Keratinocyte (primary cell): ENCODE results near the gene MAP6D1. TPM values are rescaled to one million over a fixed set of nuclear protein-coding genes. Genes with fewer than 3 reads are reported as not detected.

Experiments used
- DNase-seq: peaks from one replicate; pipeline ENCODE4 v3.0.0-alpha.2; 2011; ENCODE audit warnings: low read depth, missing footprints, low spot score
- FAIRE-seq: peaks from 2 replicates; lab custom pipeline; 2011; peaks lifted over from hg19 to GRCh38; lab: Jason Lieb, UNC
- H2AFZ ChIP-seq: 2 replicates; pipeline ENCODE4 v1.6.0; 2012; ENCODE audit warnings: low read length, control low read depth, inconsistent platforms; ENCODE audit not compliant: control insufficient read depth
- H3K27ac ChIP-seq: 2 replicates; pipeline ENCODE4 v1.5.1; 2011; ENCODE audit warnings: low read length; ENCODE audit not compliant: control insufficient read depth, insufficient read depth
- H3K27me3 ChIP-seq: 3 replicates; pipeline ENCODE4 v1.6.0; 2011; ENCODE audit warnings: low read length; ENCODE audit not compliant: control insufficient read depth, insufficient read depth; ENCODE audit errors: extremely low read depth
- H3K36me3 ChIP-seq, 2 experiments: 2 replicates in 1 of 2; 3 replicates in 1 of 2; pipeline ENCODE4 v1.5.1; 2011; ENCODE audit warnings: low read length in 2 of 2, mild to moderate bottlenecking in 1 of 2; ENCODE audit not compliant: control insufficient read depth in 2 of 2, insufficient read depth in 2 of 2; ENCODE audit errors: extremely low read depth in 1 of 2
- H3K4me1 ChIP-seq: 3 replicates; pipeline ENCODE4 v1.5.1; 2011; ENCODE audit warnings: low read length; ENCODE audit not compliant: control insufficient read depth, insufficient read depth; ENCODE audit errors: extremely low read depth
- H3K4me2 ChIP-seq: 3 replicates; pipeline ENCODE4 v1.6.0; 2011; ENCODE audit warnings: low read depth, low read length; ENCODE audit not compliant: control insufficient read depth, insufficient read depth; ENCODE audit errors: extremely low read depth
- H3K4me3 ChIP-seq, 3 experiments: fragments of 200-600 bp in 1 of 3; sonication (generic) in 1 of 3; 2 replicates in 2 of 3; 3 replicates in 1 of 3; pipeline ENCODE4 v1.5.1; 2011 to 2016; ENCODE audit warnings: low read length in 3 of 3, mild to moderate bottlenecking in 3 of 3, control low read depth in 2 of 3, inconsistent platforms in 1 of 3, low read depth in 1 of 3, mixed read lengths in 1 of 3, mixed run types in 1 of 3, moderate library complexity in 1 of 3; ENCODE audit not compliant: control insufficient read depth in 2 of 3, insufficient read depth in 2 of 3; ENCODE audit errors: extremely low read depth in 1 of 3
- H3K79me2 ChIP-seq: 2 replicates; pipeline ENCODE4 v1.6.0; 2012; ENCODE audit warnings: low read length; ENCODE audit not compliant: control insufficient read depth, insufficient read depth
- H3K9ac ChIP-seq: 3 replicates; pipeline ENCODE4 v1.6.0; 2011; ENCODE audit warnings: low read length; ENCODE audit not compliant: control insufficient read depth, insufficient read depth; ENCODE audit errors: extremely low read depth
- H3K9me1 ChIP-seq: 3 replicates; pipeline ENCODE4 v1.6.0; 2011; ENCODE audit warnings: low read length; ENCODE audit not compliant: control insufficient read depth, insufficient read depth; ENCODE audit errors: extremely low read depth
- H3K9me3 ChIP-seq: 2 replicates; pipeline ENCODE4 v1.5.1; 2012; ENCODE audit warnings: low read depth, low read length; ENCODE audit not compliant: control insufficient read depth
- H4K20me1 ChIP-seq: 3 replicates; pipeline ENCODE4 v1.6.0; 2011; ENCODE audit warnings: low read length; ENCODE audit not compliant: control insufficient read depth, insufficient read depth; ENCODE audit errors: extremely low read depth
- EZH2 ChIP-seq: IDR thresholded peaks from one replicate; pipeline ENCODE4 v1.6.1; 2012; ENCODE audit warnings: inconsistent platforms, mild to moderate bottlenecking, low read length, moderate library complexity
- dilution Hi-C: fragments of 300-500 bp; cut with MboI; formaldehyde crosslinking; loops from one replicate; pipeline ENCODE4 v1.7.0; 2020; ENCODE audit warnings: low sequenced_read_pairs; ENCODE audit not compliant: extremely low pct_ligation_motif_present
- polyA plus RNA-seq, 5 experiments: library from polyadenylated mRNA; depleted of rRNA in 3 of 5; stranded (reverse) in 3 of 5; stranded (forward) in 1 of 5; unstranded in 1 of 5; fragments of >200 nt; gene quantifications; 1 replicate in 1 of 5; 2 replicates in 3 of 5; 3 replicates in 1 of 5; pipeline versions ENCODE4 v1.2.1 to v1.2.3, GENCODE V29; 2011 to 2012; ENCODE audit warnings: missing spikeins in 2 of 5, low read depth in 1 of 5, low replicate concordance in 1 of 5
- TF ChIP-seq, protein P1 (sequence below), 3 experiments: IDR thresholded peaks in 1 of 3; conservative IDR thresholded peaks in 1 of 3; optimal IDR thresholded peaks in 1 of 3; 2 replicates in 2 of 3; 3 replicates in 1 of 3; pipeline versions ENCODE3 to v1.5.1; 2011; ENCODE audit warnings: low read length in 3 of 3, mild to moderate bottlenecking in 3 of 3, moderate library complexity in 2 of 3, control low read depth in 1 of 3, inconsistent platforms in 1 of 3; ENCODE audit not compliant: insufficient read depth in 2 of 3; ENCODE audit errors: extremely low read depth in 1 of 3

Gene MAP6D1
- polyA plus RNA-seq, 1 donor (not counting 4 experiments of a cell fraction or from before 2014, with no cell fraction given), result 1.4 TPM

DNA sequence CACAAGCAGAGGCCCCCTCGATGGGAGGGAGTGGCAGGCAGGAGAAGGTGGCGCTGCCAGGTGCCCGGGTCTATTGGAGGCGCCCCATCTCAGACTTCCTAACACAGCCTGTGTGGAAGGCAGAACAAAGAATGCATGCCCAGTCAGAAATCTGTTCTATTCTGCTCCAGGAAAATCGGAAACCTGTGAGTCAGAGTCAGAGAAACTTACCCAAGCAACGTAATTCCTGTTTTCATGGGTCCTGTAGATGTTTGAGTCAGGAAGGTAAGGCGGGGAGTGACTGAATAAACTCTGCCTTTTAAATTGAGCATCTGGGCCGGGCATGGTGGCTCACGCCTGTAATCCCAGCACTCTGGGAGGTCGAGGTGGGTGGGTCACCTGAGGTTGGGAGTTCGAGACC lies 13.7 kb downstream of the MAP6D1 start:
- H3K9me1 ChIP-seq, result no peaks in the 10 kb centered on the region
- no peaks in the 10 kb centered on the region for H4K20me1 ChIP-seq
- FAIRE-seq, result no peak
- H3K9me3 ChIP-seq, result no peaks in the 10 kb centered on the region
- H3K27me3 ChIP-seq, result no peaks in the 10 kb centered on the region
- no peaks in the 10 kb centered on the region for H3K79me2 ChIP-seq
- no peak overlapping the region for H3K4me3 ChIP-seq
- no peak overlapping the region for H3K9ac ChIP-seq
- no peak overlapping the region for H3K4me2 ChIP-seq
- H3K27ac ChIP-seq, result no peak overlapping the region
- DNase-seq, result no peak
- H2AFZ ChIP-seq, result no peak overlapping the region
- peaks cover 16% of the 10 kb centered on the region for H3K4me1 ChIP-seq
- no peak for TF ChIP-seq EZH2
- TF ChIP-seq, protein P1, sequence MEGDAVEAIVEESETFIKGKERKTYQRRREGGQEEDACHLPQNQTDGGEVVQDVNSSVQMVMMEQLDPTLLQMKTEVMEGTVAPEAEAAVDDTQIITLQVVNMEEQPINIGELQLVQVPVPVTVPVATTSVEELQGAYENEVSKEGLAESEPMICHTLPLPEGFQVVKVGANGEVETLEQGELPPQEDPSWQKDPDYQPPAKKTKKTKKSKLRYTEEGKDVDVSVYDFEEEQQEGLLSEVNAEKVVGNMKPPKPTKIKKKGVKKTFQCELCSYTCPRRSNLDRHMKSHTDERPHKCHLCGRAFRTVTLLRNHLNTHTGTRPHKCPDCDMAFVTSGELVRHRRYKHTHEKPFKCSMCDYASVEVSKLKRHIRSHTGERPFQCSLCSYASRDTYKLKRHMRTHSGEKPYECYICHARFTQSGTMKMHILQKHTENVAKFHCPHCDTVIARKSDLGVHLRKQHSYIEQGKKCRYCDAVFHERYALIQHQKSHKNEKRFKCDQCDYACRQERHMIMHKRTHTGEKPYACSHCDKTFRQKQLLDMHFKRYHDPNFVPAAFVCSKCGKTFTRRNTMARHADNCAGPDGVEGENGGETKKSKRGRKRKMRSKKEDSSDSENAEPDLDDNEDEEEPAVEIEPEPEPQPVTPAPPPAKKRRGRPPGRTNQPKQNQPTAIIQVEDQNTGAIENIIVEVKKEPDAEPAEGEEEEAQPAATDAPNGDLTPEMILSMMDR (optimal IDR thresholded peaks at IDR 0.05 in 1 of 3, IDR thresholded peaks at IDR 0.05 in 1 of 3, conservative IDR thresholded peaks at IDR 0.05 in 1 of 3; ENCODE audit: extremely low read depth in 1 of 3, insufficient read depth in 2 of 3, low read length in 3 of 3), result no peak
- H3K36me3 ChIP-seq, result peaks cover 36 to 38% of the 10 kb centered on the region in 2 experiments
- dilution Hi-C loops, result no loop called here

DNA sequence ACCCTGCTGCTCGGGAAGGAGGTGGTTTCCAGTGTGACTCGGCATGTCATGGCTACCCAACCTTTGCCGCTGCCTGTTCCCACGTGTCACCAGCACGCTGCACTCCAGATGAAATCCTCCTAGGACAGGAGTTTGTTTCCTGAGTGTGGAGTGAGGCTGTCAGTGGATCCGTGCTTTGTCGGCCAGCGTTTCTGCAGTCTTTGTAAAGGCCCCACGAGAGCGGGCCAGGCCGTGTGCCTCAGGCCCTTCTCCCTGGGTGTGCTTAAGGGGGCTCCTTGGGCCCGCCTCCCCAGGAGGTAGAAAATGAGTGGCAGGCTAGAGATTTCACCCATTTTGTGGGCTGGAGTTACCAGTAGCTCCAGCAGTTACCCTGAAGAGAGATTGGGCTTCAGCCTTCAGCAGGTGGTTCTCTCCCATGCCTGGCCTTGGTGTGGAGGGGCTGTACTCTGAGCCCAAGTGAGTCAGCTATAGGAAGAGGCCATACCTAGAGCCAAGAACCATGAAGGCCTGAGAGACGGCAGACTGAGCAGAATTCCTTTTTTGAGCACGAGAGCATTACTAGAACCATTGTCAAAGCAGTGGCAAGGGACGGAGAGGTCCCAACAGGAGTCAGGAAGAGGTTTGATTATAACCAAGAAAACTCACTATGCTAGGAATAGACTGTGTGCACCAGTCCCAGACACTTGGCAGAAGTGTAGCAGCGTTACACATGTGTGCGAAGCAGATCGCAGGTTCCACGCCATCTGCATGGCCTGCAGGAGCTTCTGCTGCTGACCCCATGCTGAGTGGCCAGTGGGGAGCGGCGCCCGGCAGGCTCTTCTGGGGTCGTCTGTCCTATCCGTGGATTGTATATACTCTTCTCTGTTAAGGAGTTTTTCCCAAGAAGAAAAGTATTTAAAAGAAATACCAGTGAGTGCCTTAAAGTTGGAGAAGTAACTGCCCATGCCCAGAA lies 14.5 kb downstream of the MAP6D1 start:
- H2AFZ ChIP-seq, result no peak overlapping the region
- no peak for TF ChIP-seq EZH2
- TF ChIP-seq, protein P1 (optimal IDR thresholded peaks at IDR 0.05 in 1 of 3, IDR thresholded peaks at IDR 0.05 in 1 of 3, conservative IDR thresholded peaks at IDR 0.05 in 1 of 3; ENCODE audit: extremely low read depth in 1 of 3, insufficient read depth in 2 of 3, low read length in 3 of 3), result no peak
- no peaks in the 10 kb centered on the region for H3K9me1 ChIP-seq
- DNase-seq (no peak), FAIRE-seq (no peak)
- no peaks in the 10 kb centered on the region for H3K79me2 ChIP-seq
- H3K4me1 ChIP-seq, result peaks cover 16% of the 10 kb centered on the region
- H3K36me3 ChIP-seq, result peaks cover 37 to 38% of the 10 kb centered on the region in 2 experiments
- H3K9ac ChIP-seq, result no peak overlapping the region
- no peak overlapping the region for H3K4me3 ChIP-seq
- no peaks in the 10 kb centered on the region for H4K20me1 ChIP-seq
- no peak overlapping the region for H3K27ac ChIP-seq
- dilution Hi-C loops, result no loop called here
- no peaks in the 10 kb centered on the region for H3K27me3 ChIP-seq
- H3K9me3 ChIP-seq, result no peaks in the 10 kb centered on the region
- H3K4me2 ChIP-seq, result no peak overlapping the region
